Epithelial cell of proximal tubule (primary cell): Measurements from ENCODE around the gene ABI3. TPM values are rescaled to one million over a fixed set of nuclear protein-coding genes. Genes with fewer than 3 reads are reported as not detected.

Source experiments
- DNase-seq: peaks from one replicate; pipeline ENCODE4 v3.0.0-alpha.2; 2011; ENCODE audit warnings: low read depth
- H3K4me3 ChIP-seq: 2 replicates; pipeline ENCODE4 v1.5.1; 2011; ENCODE audit warnings: low read depth, mild to moderate bottlenecking, low read length
- CTCF ChIP-seq: conservative IDR thresholded peaks from 2 replicates; pipeline ENCODE4 v1.5.1; 2012; ENCODE audit warnings: low read depth, mild to moderate bottlenecking, low read length
- total RNA-seq: library from RNA; depleted of rRNA; stranded (reverse); fragments of >200 nt; gene quantifications from 2 replicates; pipeline ENCODE4 v1.2.3, GENCODE V29; 2015

ABI3 gene
- total RNA-seq, 1 donor from 2014 or later = 0.86 TPM

GRCh38 chr17:49226771-49227435 is 16.4 kb downstream of the ABI3 start:
- no peak for TF ChIP-seq CTCF
- no peak for DNase-seq
- H3K4me3 ChIP-seq = no peak overlapping the region

GRCh38 chr17:49227436-49228261 is 17.1 kb downstream of the ABI3 start:
- peak; percentile 90 for TF ChIP-seq CTCF
- H3K4me3 ChIP-seq = no peak overlapping the region
- DNase-seq = peak; percentile 7

- no peak for DNase-seq
- no peak overlapping the region for H3K4me3 ChIP-seq
- no peak for TF ChIP-seq CTCF
Measured at GRCh38 chr17:49229076-49229804, 18.7 kb downstream of the ABI3 start.

- no peak for DNase-seq
- TF ChIP-seq CTCF = no peak
- H3K4me3 ChIP-seq = peak overlapping the region; percentile 69
Measured at GRCh38 chr17:49229805-49230600, 19.5 kb downstream of the ABI3 start.

GRCh38 chr17:49230636-49231562 is 20.4 kb downstream of the ABI3 start, which contains the start of gene PHOSPHO1:
TSS of gene PHOSPHO1 (minus strand) at chr17:49230787. CDS start at chr17:49226691, 4,096 bp downstream.
- DNase-seq = no peak
- TF ChIP-seq CTCF = no peak
- peak within 1 kb of the TSS; percentile 69 for H3K4me3 ChIP-seq
